GM21526 (cell line): ENCODE data around the gene PGAM2.

Experiments used
- ATAC-seq: cut with Tn5 transposase; IDR thresholded peaks from one replicate; pipeline ENCODE4 v1.9.1; 2021; ENCODE audit warnings: moderate library complexity; ENCODE audit not compliant: unreplicated experiment, low FRiP score

The PGAM2 gene

GRCh38 chr7:44065431-44066110 lies at the start of gene PGAM2:
TSS of gene PGAM2 (minus strand) at chr7:44065567. CDS start at chr7:44065529, 38 bp downstream.
- ATAC-seq, result no peak

- no peak for ATAC-seq
Measured at GRCh38 chr7:44114586-44115310, 49.4 kb upstream of the PGAM2 start.

GRCh38 chr7:44113764-44114354 lies 48.5 kb upstream of the PGAM2 start:
- ATAC-seq, result no peak

- ATAC-seq, result no peak
Measured at GRCh38 chr7:44112997-44113763, 47.8 kb upstream of the PGAM2 start.

GRCh38 chr7:44112231-44112996 lies 47.0 kb upstream of the PGAM2 start:
- ATAC-seq, result no peak

GRCh38 chr7:44111761-44112160 lies 46.4 kb upstream of the PGAM2 start:
- ATAC-seq, result no peak

GRCh38 chr7:44110719-44111635 lies 45.6 kb upstream of the PGAM2 start:
- ATAC-seq, result no peak

- no peak for ATAC-seq
Measured at GRCh38 chr7:44109991-44110390, 44.6 kb upstream of the PGAM2 start.

- no peak for ATAC-seq
Measured at GRCh38 chr7:44108768-44109750, 43.7 kb upstream of the PGAM2 start.

GRCh38 chr7:44107961-44108767 lies 42.8 kb upstream of the PGAM2 start:
- ATAC-seq, result no peak

- no peak for ATAC-seq
Measured at GRCh38 chr7:44107116-44107960, 42.0 kb upstream of the PGAM2 start.

GRCh38 chr7:44106311-44107065 lies 41.1 kb upstream of the PGAM2 start:
- no peak for ATAC-seq

- ATAC-seq, result no peak
Measured at GRCh38 chr7:44105832-44106231, 40.5 kb upstream of the PGAM2 start.

- no peak for ATAC-seq
Measured at GRCh38 chr7:44104860-44105771, 39.7 kb upstream of the PGAM2 start.
